Iris pigment epithelial cell (primary cell): ENCODE data around the gene HINT1.
A peak's percentile ranks its signal among the peaks of the same experiment; 100 is the strongest.
"Not testable (repeated sequence)": the region's sequence is repeated elsewhere in the genome, so short reads cannot be mapped to it uniquely, and the experiment has no call there.

Source experiments
- DNase-seq: peaks from one replicate; pipeline ENCODE4 v3.0.0-alpha.2; 2011; ENCODE audit warnings: low read depth

Gene HINT1

GRCh38 chr5:131165119-131165727 lies at the start of gene HINT1:
Gene HINT1 (minus strand): TSS chr5:131165256. CDS start chr5:131165205, 51 bp downstream.
- peak; percentile 81 for DNase-seq

GRCh38 chr5:131214609-131215227 lies 49.7 kb upstream of the HINT1 start:
- DNase-seq: no peak

DNA sequence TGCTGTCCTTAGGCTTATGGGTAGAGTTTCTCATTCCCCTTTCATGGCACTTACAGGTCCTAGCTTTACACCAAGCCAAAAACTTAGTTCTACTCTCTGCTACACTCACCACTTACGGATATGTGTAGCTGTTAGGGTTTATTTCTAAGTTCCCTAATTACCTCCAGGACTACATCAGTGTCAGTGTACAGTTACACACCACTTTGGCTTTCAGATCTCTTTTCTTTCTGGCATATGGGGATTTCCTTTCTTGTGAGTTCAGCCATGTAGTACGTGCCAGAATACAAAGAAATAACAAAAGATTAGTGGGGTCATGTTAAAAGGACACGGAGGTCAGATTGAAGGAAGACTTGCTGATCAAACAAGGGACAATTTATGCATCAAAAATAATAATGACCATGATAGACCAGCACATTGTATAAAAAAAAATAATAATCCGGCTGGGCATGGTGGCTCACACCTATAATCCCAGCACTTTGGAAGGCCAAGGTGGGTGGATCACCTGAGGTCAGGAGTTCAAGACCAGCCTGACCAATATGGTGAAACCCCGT lies 47.5 kb upstream of the HINT1 start:
- peak; percentile 41 for DNase-seq

DNA sequence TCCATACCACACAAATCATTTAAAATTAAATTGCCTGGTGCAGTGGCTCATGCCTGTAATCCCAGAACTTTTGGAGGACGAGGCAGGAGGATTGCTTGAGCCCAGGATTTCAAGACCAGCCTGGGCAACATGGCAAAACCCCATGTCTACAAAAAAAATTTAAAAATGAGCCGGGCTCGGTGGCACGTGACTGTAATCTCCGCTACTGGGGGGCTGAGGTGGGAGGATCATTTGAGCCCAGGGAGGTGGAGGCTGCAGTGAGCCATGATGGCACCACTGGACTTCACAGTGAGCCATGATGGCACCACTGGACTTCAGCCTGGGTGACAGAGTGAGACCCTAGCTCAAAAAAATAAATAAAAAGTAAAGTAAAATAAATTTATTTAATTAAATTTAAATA lies 46.6 kb upstream of the HINT1 start:
- DNase-seq: no peak

GRCh38 chr5:131210151-131210510 lies 45.1 kb upstream of the HINT1 start:
- DNase-seq: no peak

- DNase-seq: no peak
Measured at GRCh38 chr5:131209506-131210150, 44.6 kb upstream of the HINT1 start.

GRCh38 chr5:131209175-131209505 lies 44.1 kb upstream of the HINT1 start:
- DNase-seq: no peak

GRCh38 chr5:131206772-131207171 lies 41.7 kb upstream of the HINT1 start:
- peak; percentile 55 for DNase-seq

DNA sequence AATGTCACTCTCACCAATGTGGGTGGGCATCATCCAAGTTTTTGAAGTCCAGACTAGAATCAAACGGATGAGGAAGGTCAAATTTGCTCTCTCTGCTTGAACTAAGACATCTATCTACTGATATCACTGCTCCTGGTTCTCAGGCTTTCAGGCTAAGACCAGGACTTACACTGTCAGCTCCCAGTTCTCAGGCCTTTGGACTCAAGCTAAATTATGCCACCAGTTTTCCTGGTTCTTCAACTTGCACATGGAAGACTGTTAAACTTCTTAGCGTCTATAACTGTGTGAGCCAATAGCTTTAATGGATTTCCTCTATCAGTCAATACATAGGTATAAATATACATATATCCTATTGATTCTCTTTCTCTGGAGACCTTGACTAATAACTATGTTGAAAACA lies 41.0 kb upstream of the HINT1 start:
- no peak for DNase-seq

DNA sequence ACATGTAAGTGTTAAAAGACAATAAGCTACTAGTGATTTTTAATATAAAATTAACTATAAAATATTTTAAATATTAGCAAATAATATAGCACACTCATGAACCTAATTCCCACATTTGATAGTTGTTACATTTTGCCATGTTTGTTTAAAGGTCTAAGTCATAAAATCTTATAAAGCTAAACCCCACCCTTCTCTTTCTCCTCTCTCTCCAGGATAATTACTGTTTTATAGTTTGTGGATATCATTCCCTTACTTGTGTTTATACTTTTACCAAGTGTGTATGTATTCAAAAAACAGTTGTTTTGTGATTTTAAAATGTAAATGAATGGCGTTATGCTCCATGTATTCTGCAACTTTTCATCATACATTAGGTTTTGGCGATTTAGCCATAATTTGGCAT lies 39.9 kb upstream of the HINT1 start:
- no peak for DNase-seq

DNA sequence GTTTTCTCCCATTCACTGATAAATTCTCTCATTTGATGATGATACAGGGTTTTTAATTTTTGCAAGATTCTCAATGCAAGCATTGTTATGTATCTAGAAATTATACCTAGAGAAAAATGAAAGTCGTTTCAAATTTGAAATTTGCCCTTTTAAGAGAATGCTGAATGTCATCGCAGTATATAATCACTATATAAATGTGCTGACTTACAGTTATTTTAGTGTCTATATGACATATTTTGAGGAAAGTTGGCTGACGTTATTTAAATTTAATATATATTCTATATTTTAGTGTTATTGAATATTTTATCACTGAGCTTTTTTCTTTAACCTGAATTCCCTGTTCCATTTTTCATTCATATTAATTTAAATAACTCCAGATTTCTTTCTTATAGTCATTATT lies 35.5 kb upstream of the HINT1 start:
- DNase-seq: no peak

DNA sequence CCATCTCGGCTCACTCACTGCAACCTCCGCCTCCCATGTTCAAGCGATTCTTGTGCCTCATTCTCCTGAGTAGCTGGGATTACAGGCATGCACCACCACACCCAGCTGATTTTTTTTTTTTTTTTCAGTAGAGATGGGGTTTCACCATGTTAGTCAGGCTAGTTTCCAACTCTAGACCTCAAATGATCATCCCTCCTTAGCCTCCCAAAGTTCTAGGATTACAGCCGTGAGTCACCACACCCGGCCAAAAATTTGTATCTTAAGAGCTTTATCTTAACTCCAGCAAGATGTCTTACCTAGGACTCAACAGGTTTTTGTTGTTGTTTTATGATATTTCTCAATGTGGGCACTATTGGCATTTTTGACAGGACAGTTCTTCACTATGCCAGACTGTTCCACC lies 33.6 kb upstream of the HINT1 start:
- DNase-seq: peak; percentile 52

DNA sequence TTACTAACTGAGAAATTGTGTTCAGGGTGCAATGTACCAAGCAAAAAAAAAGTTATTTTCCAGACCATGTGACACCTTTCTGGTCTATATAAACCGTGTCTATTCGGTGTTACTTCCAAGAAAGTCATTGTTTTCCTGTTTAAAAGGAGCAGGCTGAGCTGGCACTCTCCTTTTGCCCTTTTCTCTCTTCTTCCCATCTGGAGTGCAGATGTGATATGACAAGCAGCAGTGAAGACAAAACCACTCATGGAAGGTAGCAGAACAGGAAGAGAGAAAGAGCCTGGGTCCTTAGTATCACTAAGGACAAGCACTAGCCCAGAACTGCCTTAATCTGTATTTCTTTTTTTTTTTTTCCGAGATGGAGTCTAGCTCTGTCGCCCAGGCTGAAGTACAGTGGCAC lies 31.3 kb upstream of the HINT1 start:
- DNase-seq: no peak

- no peak for DNase-seq
Measured at GRCh38 chr5:131195696-131196095, 30.6 kb upstream of the HINT1 start.

GRCh38 chr5:131194725-131195124 lies 29.7 kb upstream of the HINT1 start:
- DNase-seq: no peak

- not testable (repeated sequence) for DNase-seq
Measured at GRCh38 chr5:131193897-131194296, 28.8 kb upstream of the HINT1 start.

- DNase-seq: peak; percentile 10
Measured at GRCh38 chr5:131193106-131193505, 28.1 kb upstream of the HINT1 start.

- peak; percentile 52 for DNase-seq
Measured at GRCh38 chr5:131186561-131187256, 21.7 kb upstream of the HINT1 start.

GRCh38 chr5:131185523-131186104 lies 20.6 kb upstream of the HINT1 start:
- no peak for DNase-seq

DNA sequence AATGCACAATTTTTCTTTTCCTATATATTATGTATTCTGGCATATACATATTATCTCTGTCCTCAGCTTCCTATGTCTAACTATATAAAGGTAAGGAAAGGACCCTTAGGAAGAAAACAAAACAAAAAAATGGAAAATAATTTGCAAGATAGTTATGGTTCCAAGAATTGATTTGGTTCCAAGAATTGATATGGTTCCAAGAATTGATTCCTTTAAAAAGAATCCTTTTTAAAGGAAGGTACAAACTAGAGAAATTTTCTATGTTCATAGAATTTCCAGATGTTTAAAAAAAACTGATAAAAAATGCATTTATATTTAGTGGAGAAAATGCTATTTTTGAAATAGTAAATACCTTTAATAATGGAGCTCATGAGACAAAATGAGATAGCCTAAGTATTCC lies 17.8 kb upstream of the HINT1 start:
- no peak for DNase-seq

DNA sequence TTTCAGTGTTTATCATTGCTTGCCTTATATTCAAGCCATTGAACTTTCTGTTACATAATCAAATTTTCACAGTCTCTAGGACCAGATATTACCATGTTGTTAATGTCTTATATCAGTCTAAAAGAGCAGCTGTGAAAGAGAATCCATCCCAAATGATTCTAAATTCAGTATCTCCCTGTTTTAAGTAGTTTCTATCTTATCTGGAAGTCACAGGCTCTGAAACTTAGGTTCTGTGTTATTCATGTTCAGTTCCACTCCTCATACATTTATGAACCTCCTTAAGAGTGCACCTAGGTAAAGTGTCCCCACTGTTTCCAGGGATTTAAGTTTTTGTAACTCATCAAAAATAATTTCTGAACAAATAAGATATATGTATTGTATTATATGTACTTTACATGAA lies 15.4 kb upstream of the HINT1 start:
- no peak for DNase-seq

- no peak for DNase-seq
Measured at GRCh38 chr5:131171276-131171810, 6.3 kb upstream of the HINT1 start.
